Measurements from ENCODE around the gene OR1J4. TPM values are rescaled to one million over a fixed set of nuclear protein-coding genes. Genes with fewer than 3 reads are reported as not detected.
"Not testable (repeated sequence)": the region's sequence is repeated elsewhere in the genome, so short reads cannot be mapped to it uniquely, and the experiment has no call there.

Gene OR1J4
- total and polyA plus RNA-seq, 4 experiments from 2014 or later: not detected

DNA sequence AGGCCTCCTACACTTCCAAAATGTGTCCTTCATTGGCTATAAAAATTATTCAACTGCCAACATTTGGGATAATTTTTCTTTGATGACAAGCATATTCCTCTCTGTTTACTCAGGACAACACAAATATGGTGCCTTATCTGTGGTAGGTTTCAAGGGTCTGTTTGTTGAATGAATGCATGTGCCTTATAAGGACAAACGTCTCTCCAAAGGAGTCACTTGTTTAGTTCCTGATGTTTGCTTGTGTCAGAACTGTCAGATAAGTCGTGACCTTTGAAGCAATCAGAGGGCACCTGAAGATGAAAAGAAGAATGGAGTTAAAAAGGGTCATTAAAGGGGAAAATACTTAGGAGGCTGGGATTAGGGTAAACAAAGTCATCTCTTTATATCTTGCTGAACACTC lies 12.0 kb upstream of the OR1J4 start:
- Mint-ChIP-seq H3K4me1 (no peaks in the 10 kb centered on the region), H3K36me3 (no peaks in the 10 kb centered on the region), H3K27me3 (peaks cover 12 to 17% of the 10 kb centered on the region in 2 donors), H3K9me3 (peaks cover 0 to 4% (median 0%) of the 10 kb centered on the region in 8 donors), H3K27ac (peak overlapping the region in 1 of 7 donors; percentile 44), H3K4me3 (no peak overlapping the region)
- ChIA-PET CTCF (ENCODE audit: partially characterized antibody) (no interaction called here), POLR2A (ENCODE audit: partially characterized antibody) (no interaction called here)
- H3K27me3 ChIP-seq (ENCODE audit: insufficient read depth, low read length): no peaks in the 10 kb centered on the region
- no peak for DNase-seq
- no peak overlapping the region for H3K4me3 ChIP-seq (ENCODE audit: low read length in 2 of 2)
- H3K4me1 ChIP-seq (ENCODE audit: insufficient read depth, low read length): no peaks in the 10 kb centered on the region
- H3K36me3 ChIP-seq (ENCODE audit: insufficient read depth, low read length): no peaks in the 10 kb centered on the region
- H3K9me3 ChIP-seq (ENCODE audit: control insufficient read depth in 1 of 2, low read length in 2 of 2): no peaks in the 10 kb centered on the region
- no peak overlapping the region for H3K27ac ChIP-seq (ENCODE audit: low read depth, low read length)
- intact Hi-C loops (cut with micrococcal nuclease): no loop called here

- Mint-ChIP-seq H3K27ac (peak within 1 kb of the TSS in 1 of 7 donors; percentile 39), H3K4me3 (no peak within 1 kb of the TSS)
Measured at GRCh38 chr9:122510502-122510901, 8.4 kb upstream of the OR1J4 start, which contains the start of gene OR1J2. Gene OR1J2, plus strand, starts transcription at chr9:122510802. Its CDS starts 0 bp downstream, at chr9:122510802.

GRCh38 chr9:122518226-122518625 lies 715 bp upstream of the OR1J4 start:
- no peak for DNase-seq
- Histone ChIP-seq H3K4me3 (ENCODE audit: low read length in 2 of 2) (no peak overlapping the region), H3K36me3 (ENCODE audit: insufficient read depth, low read length) (no peaks in the 10 kb centered on the region), H3K9me3 (ENCODE audit: control insufficient read depth in 1 of 2, low read length in 2 of 2) (no peaks in the 10 kb centered on the region), H3K27ac (ENCODE audit: low read depth, low read length) (no peak overlapping the region), H3K27me3 (ENCODE audit: insufficient read depth, low read length) (no peaks in the 10 kb centered on the region), H3K4me1 (ENCODE audit: insufficient read depth, low read length) (no peaks in the 10 kb centered on the region)
- POLR2A ChIA-PET (ENCODE audit: partially characterized antibody): no interaction called here
- H3K27ac Mint-ChIP-seq: no peak overlapping the region
- H3K4me3 Mint-ChIP-seq: no peak overlapping the region
- no peaks in the 10 kb centered on the region for H3K9me3 Mint-ChIP-seq
- H3K36me3 Mint-ChIP-seq: no peaks in the 10 kb centered on the region
- CTCF ChIA-PET (ENCODE audit: partially characterized antibody): no interaction called here
- no peaks in the 10 kb centered on the region for H3K4me1 Mint-ChIP-seq
- H3K27me3 Mint-ChIP-seq: peaks cover 7 to 10% of the 10 kb centered on the region in 2 donors
- intact Hi-C loops (cut with micrococcal nuclease): no loop called here

More at GRCh38 chr9:122510502-122510901, 8.4 kb upstream of the OR1J4 start, which contains the start of gene OR1J2:
- Mint-ChIP-seq H3K36me3 (no peaks in the 10 kb centered on the region), H3K9me3 (peaks cover 0 to 4% (median 0%) of the 10 kb centered on the region in 8 donors), H3K4me1 (no peaks in the 10 kb centered on the region), H3K27me3 (peaks cover 12 to 16% of the 10 kb centered on the region in 2 donors)
- ChIA-PET POLR2A (ENCODE audit: partially characterized antibody) (no interaction called here), CTCF (ENCODE audit: partially characterized antibody) (interaction anchor here (0.9 kb wide), 1 partner anchor 12 kb away, joined by 3 read pairs; no protein-coding TSS in a partner anchor)
- no peaks in the 10 kb centered on the region for H3K4me1 ChIP-seq (ENCODE audit: insufficient read depth, low read length)
- no peak for DNase-seq
- H3K27ac ChIP-seq (ENCODE audit: low read depth, low read length): no peak within 1 kb of the TSS
- H3K9me3 ChIP-seq (ENCODE audit: control insufficient read depth in 1 of 2, low read length in 2 of 2): no peaks in the 10 kb centered on the region
- intact Hi-C loops (cut with micrococcal nuclease): no loop called here
- no peaks in the 10 kb centered on the region for H3K36me3 ChIP-seq (ENCODE audit: insufficient read depth, low read length)
- no peak within 1 kb of the TSS for H3K4me3 ChIP-seq (ENCODE audit: low read length in 2 of 2)
- no peaks in the 10 kb centered on the region for H3K27me3 ChIP-seq (ENCODE audit: insufficient read depth, low read length)

DNA sequence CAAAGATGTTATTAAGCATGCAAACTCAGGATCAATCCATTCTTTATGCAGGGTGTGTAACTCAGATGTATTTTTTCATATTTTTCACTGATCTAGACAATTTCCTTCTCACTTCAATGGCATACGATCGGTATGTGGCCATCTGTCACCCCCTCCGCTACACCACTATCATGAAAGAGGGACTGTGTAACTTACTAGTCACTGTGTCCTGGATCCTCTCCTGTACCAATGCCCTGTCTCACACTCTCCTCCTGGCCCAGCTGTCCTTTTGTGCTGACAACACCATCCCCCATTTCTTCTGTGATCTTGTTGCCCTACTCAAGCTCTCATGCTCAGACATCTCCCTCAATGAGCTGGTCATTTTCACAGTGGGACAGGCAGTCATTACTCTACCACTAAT lies 435 bp downstream of the OR1J4 start:
- Histone ChIP-seq H3K36me3 (ENCODE audit: insufficient read depth, low read length) (no peaks in the 10 kb centered on the region), H3K9me3 (ENCODE audit: control insufficient read depth in 1 of 2, low read length in 2 of 2) (no peaks in the 10 kb centered on the region), H3K27ac (ENCODE audit: low read depth, low read length) (no peak overlapping the region), H3K27me3 (ENCODE audit: insufficient read depth, low read length) (no peaks in the 10 kb centered on the region), H3K4me3 (ENCODE audit: low read length in 2 of 2) (no peak overlapping the region), H3K4me1 (ENCODE audit: insufficient read depth, low read length) (no peaks in the 10 kb centered on the region)
- intact Hi-C loops (cut with micrococcal nuclease): no loop called here
- H3K9me3 Mint-ChIP-seq: no peaks in the 10 kb centered on the region
- no peak overlapping the region for H3K27ac Mint-ChIP-seq
- peaks cover 8 to 13% of the 10 kb centered on the region in 2 donors for H3K27me3 Mint-ChIP-seq
- POLR2A ChIA-PET (ENCODE audit: partially characterized antibody): no interaction called here
- no peak overlapping the region for H3K4me3 Mint-ChIP-seq
- no peak for DNase-seq
- H3K4me1 Mint-ChIP-seq: no peaks in the 10 kb centered on the region
- H3K36me3 Mint-ChIP-seq: no peaks in the 10 kb centered on the region
- CTCF ChIA-PET (ENCODE audit: partially characterized antibody): no interaction called here

DNA sequence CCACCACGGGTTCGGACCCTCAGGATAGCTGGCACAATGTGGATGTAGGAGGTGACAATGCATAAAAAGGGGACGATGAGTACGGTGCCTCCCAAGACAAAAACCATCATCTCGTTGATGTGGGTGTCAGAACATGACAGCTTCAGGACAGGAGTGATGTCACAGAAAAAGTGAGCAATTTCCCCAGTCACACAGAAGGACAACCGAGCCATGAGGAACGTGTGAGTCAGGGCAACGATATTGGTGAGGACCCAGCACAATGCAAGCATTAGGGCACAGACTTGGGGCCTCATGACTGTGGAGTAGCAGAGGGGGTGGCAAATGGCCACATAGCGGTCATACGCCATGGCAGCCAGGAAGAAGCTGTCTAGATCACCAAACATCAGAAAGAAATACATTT lies 7.7 kb downstream of the OR1J4 start:
- no peaks in the 10 kb centered on the region for H3K9me3 Mint-ChIP-seq
- Histone ChIP-seq H3K4me3 (ENCODE audit: low read length in 2 of 2) (no peak overlapping the region), H3K27ac (ENCODE audit: low read depth, low read length) (no peak overlapping the region), H3K4me1 (ENCODE audit: insufficient read depth, low read length) (no peaks in the 10 kb centered on the region), H3K9me3 (ENCODE audit: control insufficient read depth in 1 of 2, low read length in 2 of 2) (no peaks in the 10 kb centered on the region), H3K36me3 (ENCODE audit: insufficient read depth, low read length) (no peaks in the 10 kb centered on the region), H3K27me3 (ENCODE audit: insufficient read depth, low read length) (no peaks in the 10 kb centered on the region)
- CTCF ChIA-PET (ENCODE audit: partially characterized antibody): no interaction called here
- POLR2A ChIA-PET (ENCODE audit: partially characterized antibody): no interaction called here
- H3K4me1 Mint-ChIP-seq: peaks cover 0 to 2% (median 0%) of the 10 kb centered on the region in 4 donors
- H3K36me3 Mint-ChIP-seq: no peaks in the 10 kb centered on the region
- no peak for DNase-seq
- peaks cover 13 to 16% of the 10 kb centered on the region in 2 donors for H3K27me3 Mint-ChIP-seq
- intact Hi-C loops (cut with micrococcal nuclease): no loop called here
- H3K27ac Mint-ChIP-seq: no peak overlapping the region
- H3K4me3 Mint-ChIP-seq: no peak overlapping the region

DNA sequence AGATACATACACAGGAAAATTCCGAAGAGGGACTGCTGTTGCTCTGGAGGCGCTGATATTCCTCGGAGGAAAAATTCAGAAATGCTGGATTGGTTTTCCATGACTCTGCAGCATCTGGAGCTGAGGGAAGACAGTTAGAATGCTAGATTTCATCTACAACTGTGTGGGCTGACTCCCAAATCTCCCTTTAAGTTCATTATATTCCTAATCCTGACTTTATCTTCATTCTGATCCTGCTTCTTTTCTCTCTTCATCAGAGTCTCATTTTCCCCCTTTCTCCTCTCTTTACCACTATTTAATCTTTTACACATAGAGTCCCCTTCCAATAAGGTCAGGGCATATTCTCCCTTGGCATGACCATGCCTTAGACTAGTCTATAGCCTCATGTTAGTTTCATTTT lies 8.3 kb downstream of the OR1J4 start, which contains the start of gene OR1N1:
OR1N1 (minus strand) TSS at position 101 of the 400 bp plus-strand sequence; CDS start at position 101, 0 bp downstream.
- Mint-ChIP-seq H3K27ac (no peak within 1 kb of the TSS), H3K4me1 (peaks cover 0 to 2% (median 0%) of the 10 kb centered on the region in 4 donors), H3K36me3 (no peaks in the 10 kb centered on the region), H3K9me3 (no peaks in the 10 kb centered on the region), H3K4me3 (no peak within 1 kb of the TSS), H3K27me3 (peaks cover 11 to 15% of the 10 kb centered on the region in 2 donors)
- POLR2A ChIA-PET (ENCODE audit: partially characterized antibody): no interaction called here
- Histone ChIP-seq H3K27me3 (ENCODE audit: insufficient read depth, low read length) (no peaks in the 10 kb centered on the region), H3K27ac (ENCODE audit: low read depth, low read length) (no peak within 1 kb of the TSS), H3K4me3 (ENCODE audit: low read length in 2 of 2) (no peak within 1 kb of the TSS), H3K9me3 (ENCODE audit: control insufficient read depth in 1 of 2, low read length in 2 of 2) (no peaks in the 10 kb centered on the region), H3K4me1 (ENCODE audit: insufficient read depth, low read length) (no peaks in the 10 kb centered on the region), H3K36me3 (ENCODE audit: insufficient read depth, low read length) (no peaks in the 10 kb centered on the region)
- CTCF ChIA-PET (ENCODE audit: partially characterized antibody): no interaction called here
- no peak for DNase-seq
- intact Hi-C loops (cut with micrococcal nuclease): no loop called here

- intact Hi-C loops (cut with micrococcal nuclease); H3K36me3 ChIP-seq (ENCODE audit: insufficient read depth, low read length); H3K4me3 ChIP-seq (ENCODE audit: low read length in 2 of 2); DNase-seq; H3K9me3 Mint-ChIP-seq; H3K27me3 ChIP-seq (ENCODE audit: insufficient read depth, low read length); H3K4me1 Mint-ChIP-seq; H3K27ac ChIP-seq (ENCODE audit: low read depth, low read length); H3K9me3 ChIP-seq (ENCODE audit: control insufficient read depth in 1 of 2, low read length in 2 of 2); H3K36me3 Mint-ChIP-seq; CTCF ChIA-PET (ENCODE audit: partially characterized antibody); H3K27ac Mint-ChIP-seq; POLR2A ChIA-PET (ENCODE audit: partially characterized antibody); H3K4me1 ChIP-seq (ENCODE audit: insufficient read depth, low read length); H3K4me3 Mint-ChIP-seq: not testable (repeated sequence)
- peaks cover 5 to 13% of the 10 kb centered on the region in 2 donors for H3K27me3 Mint-ChIP-seq
Measured at GRCh38 chr9:122531157-122531556, 12.2 kb downstream of the OR1J4 start.

DNA sequence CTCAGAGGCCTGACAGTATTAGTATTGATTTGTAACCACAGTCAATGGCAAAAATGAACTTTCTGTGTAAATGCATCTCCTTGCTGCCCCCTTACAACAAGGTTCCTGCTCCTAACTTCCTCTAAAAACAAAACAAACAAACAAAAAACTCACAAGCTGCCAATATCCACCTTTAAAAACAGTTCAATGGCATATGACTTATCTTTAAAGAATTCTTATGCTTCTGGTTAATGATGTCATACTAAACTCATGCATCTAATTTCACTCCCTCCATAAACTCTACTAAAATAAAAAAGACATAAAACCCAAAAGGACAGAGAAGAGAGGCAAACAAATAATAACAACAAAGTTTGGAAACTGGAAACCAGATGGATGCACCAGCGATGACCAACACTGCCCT lies 17.2 kb downstream of the OR1J4 start:
- Mint-ChIP-seq H3K9me3 (peaks cover 0 to 7% (median 0%) of the 10 kb centered on the region in 8 donors), H3K4me1 (no peaks in the 10 kb centered on the region), H3K27me3 (peaks cover 4 to 8% of the 10 kb centered on the region in 2 donors), H3K4me3 (no peak overlapping the region), H3K36me3 (no peaks in the 10 kb centered on the region), H3K27ac (no peak overlapping the region)
- no peak overlapping the region for H3K4me3 ChIP-seq (ENCODE audit: low read length in 2 of 2)
- DNase-seq: no peak
- no peaks in the 10 kb centered on the region for H3K4me1 ChIP-seq (ENCODE audit: insufficient read depth, low read length)
- intact Hi-C loops (cut with micrococcal nuclease): no loop called here
- H3K36me3 ChIP-seq (ENCODE audit: insufficient read depth, low read length): no peaks in the 10 kb centered on the region
- H3K9me3 ChIP-seq (ENCODE audit: control insufficient read depth in 1 of 2, low read length in 2 of 2): no peaks in the 10 kb centered on the region
- ChIA-PET CTCF (ENCODE audit: partially characterized antibody) (no interaction called here), POLR2A (ENCODE audit: partially characterized antibody) (no interaction called here)
- no peaks in the 10 kb centered on the region for H3K27me3 ChIP-seq (ENCODE audit: insufficient read depth, low read length)
- H3K27ac ChIP-seq (ENCODE audit: low read depth, low read length): no peak overlapping the region

Data from CD4-positive, alpha-beta memory T cell (primary cell).